Stimulated activated naive CD8-positive, alpha-beta T cell treated with anti-CD3 and anti-CD28 coated beads, Interleukin-15, Interleukin-2, amounts not matched to agents 100 U/mL and 50 U/mL, for 24 hours (primary cell): ENCODE results near the gene PPP4R4.

Source experiments
- ATAC-seq: fragments of 150-1000 bp; cut with Tn5 transposase; one replicate; pipeline ENCODE4 v1.10.0; 2021
- DNase-seq: peaks from one replicate; pipeline ENCODE4 v3.0.0; 2021

Gene PPP4R4

DNA sequence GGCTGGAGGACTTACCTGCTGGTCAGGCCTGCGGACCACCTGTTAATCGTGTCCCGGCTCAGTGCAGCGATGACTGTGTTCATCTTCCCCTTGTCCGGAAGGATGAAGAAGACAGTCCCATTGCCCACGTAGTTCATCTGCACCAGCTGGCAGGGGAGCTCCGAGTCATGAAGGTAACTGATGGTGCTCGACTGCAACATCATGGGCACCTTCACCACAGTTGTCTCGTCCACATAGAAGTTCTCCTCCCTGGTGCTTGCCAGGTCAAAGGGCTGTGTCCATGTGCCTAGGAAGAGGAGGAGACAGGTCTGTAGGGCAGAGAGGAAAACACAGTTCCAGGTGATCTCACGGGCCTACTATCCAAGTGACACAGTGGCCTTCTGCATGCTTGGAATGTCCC is 135.6 kb downstream of the PPP4R4 start:
- no peak for ATAC-seq
- DNase-seq = no peak

DNA sequence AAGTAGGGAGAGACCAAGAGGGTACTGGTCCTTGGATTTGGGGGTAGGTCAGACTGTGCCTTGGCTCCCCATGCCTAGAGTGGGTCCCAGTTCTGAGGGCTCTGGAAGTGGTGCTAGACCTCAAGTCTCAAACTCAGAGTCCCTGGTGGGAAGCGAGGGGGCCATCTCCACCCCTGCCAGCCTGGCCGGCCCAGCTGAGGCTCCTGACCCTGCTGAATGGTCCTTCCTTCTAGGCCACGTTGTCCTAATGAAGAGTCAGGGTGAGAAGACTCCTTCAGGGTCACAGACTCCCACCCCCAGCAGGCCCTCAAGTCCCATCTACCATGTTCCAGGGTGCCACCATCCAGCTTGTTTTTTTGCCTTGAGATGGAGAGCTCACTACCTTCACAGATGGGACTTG is 136.1 kb downstream of the PPP4R4 start:
- ATAC-seq (no peak), DNase-seq (no peak)

DNA sequence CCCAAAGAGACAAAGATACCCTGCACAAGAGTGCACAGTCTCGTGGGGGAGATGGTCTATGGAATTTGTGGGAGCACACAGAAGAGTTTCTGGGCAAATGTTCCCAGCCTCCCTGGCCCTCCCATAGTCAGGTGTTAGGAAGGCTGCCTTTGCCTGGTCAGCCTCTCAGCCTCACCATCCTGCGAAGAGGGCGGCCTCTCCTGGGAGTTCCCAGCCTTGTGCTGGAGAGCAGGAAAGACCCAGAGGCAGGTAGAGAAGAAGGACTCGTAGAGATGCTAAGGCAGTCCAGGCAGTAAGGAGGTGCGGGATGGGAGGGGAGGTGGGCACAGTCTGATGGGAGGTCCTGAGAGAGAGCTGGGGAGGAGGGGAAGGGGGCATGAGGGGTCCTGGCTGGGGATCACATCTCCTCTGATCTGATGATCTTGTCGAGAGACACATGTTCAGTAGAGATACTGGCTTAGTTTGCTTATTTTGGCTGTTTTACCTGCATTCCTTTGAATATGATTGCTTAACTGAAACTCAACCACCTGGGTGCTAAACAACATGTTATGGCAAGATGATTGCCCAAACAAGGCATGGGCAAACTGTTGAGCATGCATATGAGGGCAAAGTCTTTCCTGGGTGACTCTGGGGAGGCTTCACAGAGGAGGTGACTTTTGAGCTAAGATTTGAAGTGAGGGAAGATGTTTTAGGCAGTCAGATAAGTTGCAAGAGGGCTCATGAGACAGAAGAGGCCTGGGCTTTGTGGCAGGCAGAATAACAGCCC is 138.5 kb downstream of the PPP4R4 start:
- DNase-seq = no peak

DNA sequence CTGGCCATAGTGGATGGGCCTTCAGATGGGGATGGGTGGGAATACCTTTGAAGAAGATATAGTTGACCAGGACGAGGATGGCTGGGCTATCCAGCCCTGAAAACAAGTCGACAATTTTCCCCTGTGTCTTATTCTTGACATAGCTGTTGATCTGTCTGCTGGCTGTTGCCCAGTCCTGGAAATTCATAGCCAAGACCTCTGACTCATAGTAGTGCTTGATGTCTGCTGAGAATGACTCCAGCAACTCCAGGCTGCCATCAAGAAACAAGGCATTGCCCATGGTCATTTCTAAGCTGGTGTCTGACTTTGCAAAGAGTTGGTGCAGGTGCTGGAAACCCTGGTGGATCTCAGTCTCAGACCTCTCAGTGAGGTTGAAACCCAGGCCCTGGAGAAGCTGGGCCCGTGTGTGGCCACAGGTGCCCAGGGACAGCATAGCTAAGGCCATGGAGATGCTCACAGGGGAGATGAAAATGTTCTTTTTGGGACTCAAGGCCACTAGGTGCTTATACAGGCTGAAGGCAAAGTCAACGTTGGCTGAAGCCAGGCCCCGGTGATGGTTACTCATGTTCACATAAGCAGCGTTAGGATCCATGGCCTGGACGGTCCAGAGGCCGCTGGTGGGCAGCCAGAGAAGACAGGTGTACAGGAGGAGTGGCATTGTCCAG is 140.0 kb downstream of the PPP4R4 start:
- DNase-seq = no peak
- no peak for ATAC-seq

More for the DNA sequence above, 138.5 kb downstream of the PPP4R4 start:
- ATAC-seq = no peak

DNA sequence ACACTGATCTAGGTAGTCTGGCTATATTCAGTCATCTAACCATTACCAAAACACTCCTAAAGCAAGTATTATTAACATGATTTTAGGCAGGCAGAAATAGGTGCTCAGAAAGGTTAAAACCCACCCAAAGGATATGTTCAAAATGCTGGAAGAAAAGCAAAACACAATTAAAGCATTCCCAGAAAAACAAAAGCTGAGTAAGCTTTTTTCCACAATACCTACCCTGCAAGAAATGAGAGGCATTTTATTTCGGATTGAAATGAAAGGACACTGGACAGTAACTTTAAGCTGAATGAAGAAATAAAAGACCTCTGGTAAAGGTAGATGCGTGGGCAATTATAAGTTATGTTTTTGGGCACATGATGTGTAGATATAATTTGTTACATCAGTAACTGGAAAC is 140.8 kb downstream of the PPP4R4 start:
- DNase-seq (no peak), ATAC-seq (no peak)

DNA sequence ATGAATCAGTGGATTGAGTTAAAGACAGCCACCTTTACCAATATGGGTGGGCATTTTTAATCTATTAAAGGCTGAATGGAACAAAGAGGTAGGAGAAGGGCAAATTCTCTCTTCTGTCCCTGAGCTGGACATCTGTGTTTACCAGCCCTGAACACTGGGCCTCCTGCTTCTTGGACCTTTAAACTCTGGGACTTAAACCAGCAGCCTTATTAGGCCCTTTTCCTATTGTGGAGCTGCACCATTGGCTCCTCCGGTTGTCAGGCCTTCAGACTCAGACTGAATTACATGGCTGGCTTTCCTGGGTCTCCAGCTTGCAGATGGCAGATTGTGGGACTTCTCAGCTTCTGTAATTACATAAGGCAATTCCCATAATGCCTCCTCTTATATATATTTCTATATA is 142.6 kb downstream of the PPP4R4 start:
- ATAC-seq (no peak), DNase-seq (no peak)

DNA sequence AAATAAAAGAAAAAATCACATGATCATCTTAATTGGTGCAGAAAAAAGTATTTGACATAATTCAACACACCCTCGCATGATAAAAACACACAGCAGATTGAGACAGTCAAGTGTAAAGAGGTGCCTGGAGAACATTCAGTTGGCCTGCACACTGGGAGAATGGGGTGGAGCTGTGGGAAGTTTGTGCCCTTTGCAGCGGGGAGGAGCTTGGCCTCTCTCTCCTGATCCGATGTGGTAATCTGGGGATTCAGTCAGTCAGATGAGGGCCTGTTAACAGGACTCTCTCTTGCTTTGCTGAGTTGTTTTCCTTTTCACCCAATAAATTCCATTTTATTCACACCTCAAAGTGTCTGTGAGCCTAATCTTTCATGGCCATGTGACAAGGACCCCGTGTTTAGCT is 143.1 kb downstream of the PPP4R4 start:
- ATAC-seq (no peak), DNase-seq (no peak)

DNA sequence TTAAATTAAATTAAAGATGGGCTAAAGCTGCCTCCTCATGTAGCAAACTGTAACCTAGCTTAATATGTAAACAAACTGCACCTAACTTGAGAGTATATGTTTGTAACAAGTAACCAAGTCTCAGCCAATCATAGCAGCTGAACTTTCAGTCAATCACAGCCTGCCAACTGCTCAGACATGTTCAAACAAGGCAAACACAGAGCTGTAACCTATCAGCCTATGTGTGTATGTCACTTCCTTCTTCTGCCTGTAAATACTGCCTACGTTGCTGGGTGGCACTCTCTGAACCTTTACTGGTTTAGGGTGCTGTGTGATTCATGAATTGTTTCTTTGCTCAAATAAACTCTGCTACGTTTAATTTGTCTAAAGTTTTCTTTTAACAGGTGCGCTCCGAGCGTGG is 146.1 kb downstream of the PPP4R4 start:
- DNase-seq (no peak), ATAC-seq (no peak)

DNA sequence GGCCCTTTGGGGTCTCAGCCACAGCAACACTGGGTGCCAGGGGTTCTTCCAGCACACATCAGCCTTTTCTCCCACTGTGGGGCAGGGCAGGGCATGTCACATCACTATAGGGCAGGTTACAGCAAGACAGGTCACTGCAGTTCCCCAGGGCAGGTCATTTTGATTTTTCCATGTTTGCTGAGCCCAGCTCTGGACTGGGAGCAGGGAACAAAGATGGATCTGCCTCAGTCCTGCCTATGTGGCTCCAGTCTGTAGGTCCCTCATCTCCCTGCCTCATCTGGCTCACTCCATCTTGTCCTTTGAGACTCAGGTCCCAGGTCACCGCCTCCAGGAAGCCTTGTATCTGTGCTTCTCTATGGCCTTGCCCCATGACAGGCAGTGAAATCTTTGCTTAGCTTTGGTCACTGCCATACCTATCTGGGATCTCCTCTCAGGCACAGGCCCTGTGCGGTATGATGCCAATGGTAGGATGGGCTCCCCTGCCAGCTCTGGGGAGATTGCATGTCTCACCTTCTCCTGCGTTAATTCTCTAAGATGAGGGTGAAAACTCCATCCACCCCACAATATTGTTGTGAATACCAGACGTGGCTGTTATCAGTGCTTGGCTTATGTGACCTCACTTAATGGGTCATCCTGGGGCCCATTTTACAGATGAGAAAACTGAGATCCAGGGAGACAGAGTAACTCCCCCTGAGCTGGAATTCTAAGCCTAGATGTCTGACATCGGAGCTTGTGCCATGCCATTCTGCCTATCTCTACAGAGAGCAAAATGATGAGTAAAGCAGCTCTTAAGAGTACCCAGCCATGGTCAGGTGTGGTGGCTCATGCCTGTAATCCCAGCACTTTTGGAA is 147.5 kb downstream of the PPP4R4 start:
- DNase-seq (no peak), ATAC-seq (no peak)

DNA sequence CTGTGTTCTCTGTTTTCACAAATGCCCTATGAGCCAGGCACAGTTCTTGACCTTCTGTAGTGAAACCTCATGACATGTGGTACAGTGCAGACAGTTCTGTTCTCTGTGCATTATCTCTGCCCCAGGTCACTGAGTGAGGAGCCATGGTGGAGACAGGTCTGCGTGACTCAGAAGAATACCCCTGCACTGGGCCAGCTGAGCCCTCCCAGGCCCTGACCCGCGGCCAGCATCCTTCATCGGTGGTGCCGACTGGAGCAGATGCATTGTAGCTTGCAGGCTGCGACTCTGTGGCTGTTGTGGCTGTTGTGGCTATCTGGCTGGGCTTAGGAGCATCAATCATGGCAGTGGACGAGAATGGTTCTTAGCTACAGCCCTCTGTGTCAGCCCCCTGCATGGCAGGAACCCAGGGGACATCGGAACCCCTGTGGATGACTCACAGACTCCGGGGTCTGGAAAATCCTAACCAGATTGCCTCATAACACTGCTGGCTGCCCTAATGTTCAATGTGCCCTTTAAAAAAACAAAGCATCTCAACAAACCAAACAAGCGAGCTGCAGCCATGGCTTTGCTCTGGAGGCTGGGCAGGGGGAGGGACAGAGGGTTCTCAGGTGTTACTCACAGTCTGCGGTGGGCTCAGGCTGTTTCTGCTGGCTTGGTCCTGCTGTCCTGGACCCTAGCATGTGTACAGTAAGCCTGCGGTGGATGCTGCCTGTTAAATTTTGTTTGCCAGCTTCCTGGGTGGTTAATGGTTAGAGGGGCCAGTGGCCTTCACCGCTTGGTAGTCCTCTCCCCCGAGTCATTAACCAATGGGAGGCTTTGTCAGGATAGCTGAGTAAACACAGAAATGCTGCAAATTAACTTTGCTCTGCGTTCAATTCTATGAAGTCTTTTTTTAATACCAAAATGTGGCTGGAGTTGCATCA is 148.8 kb downstream of the PPP4R4 start, which contains the start of gene SERPINA6:
TSS of gene SERPINA6 (minus strand) at position 689 of the 923 bp plus-strand sequence. CDS start 8,688 bp downstream, outside the sequence.
- peak; percentile 23 for ATAC-seq
- no peak for DNase-seq

DNA sequence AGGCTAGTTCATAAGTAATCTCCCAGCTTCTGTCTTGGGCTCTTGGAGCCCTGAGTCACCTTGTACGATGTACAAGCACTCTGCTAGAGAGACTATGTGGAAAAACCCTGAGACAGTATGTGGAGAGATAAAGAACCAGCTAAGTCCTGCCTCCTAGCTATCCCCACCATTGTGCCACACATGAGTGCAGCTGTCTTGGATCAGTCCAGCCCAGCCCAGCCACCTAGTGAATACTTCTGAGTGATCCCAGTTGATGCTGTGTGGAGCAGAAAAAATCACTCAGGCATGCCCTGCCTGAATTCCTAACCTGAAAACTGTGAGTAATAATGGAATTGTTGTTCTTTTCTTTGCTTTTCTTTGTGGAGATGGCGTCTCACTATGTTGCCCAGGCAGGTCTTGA is 154.1 kb downstream of the PPP4R4 start:
- no peak for ATAC-seq
- DNase-seq = no peak
